K562 (cell line): Measurements from ENCODE around the gene LDB1.

Experiments used
- TF ChIP-seq, protein P1 (sequence below), 3 experiments: fragments of 200-800 bp in 1 of 3; fragments of 250-450 bp in 1 of 3; fragments of 450-650 bp in 1 of 3; sonication (Bioruptor Pico) in 1 of 3; sonication (Bioruptor generic) in 1 of 3; formaldehyde crosslinking in 1 of 3; IDR thresholded peaks; 2 replicates each; pipeline versions ENCODE4 v1.6.1 to v1.8.0; 2016 to 2022; ENCODE audit warnings: mild to moderate bottlenecking in 2 of 3, missing genetic modification characterization in 2 of 3, missing compliant biosample characterization in 1 of 3, moderate library complexity in 1 of 3
- TF ChIP-seq, protein P2 (sequence below): sonication (generic); formaldehyde crosslinking; IDR thresholded peaks from 2 replicates; pipeline ENCODE4 v1.8.1; 2023; ENCODE audit warnings: mild to moderate bottlenecking, missing genetic modification reagents

DNA sequence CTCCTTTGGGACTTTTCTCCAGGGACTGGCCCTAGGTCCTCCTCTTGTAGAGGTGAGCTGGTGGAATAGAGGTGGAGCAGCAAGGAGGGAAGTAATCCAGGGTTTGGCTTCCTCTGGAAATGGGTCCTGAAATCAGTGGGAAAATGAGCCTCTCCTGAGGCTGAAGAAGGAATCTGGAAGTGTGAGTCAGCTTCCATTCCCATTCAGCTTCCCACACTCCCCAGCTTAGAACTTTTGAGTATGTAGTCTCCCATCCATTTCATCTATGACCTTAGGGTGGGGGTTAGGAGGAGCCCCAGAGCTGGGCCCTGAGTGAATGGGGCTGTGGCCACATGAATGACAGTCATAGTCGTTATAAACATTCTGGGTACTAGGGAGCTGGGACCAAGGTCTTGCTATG, 17.7 kb downstream of the LDB1 start:
- TF ChIP-seq, protein P1, sequence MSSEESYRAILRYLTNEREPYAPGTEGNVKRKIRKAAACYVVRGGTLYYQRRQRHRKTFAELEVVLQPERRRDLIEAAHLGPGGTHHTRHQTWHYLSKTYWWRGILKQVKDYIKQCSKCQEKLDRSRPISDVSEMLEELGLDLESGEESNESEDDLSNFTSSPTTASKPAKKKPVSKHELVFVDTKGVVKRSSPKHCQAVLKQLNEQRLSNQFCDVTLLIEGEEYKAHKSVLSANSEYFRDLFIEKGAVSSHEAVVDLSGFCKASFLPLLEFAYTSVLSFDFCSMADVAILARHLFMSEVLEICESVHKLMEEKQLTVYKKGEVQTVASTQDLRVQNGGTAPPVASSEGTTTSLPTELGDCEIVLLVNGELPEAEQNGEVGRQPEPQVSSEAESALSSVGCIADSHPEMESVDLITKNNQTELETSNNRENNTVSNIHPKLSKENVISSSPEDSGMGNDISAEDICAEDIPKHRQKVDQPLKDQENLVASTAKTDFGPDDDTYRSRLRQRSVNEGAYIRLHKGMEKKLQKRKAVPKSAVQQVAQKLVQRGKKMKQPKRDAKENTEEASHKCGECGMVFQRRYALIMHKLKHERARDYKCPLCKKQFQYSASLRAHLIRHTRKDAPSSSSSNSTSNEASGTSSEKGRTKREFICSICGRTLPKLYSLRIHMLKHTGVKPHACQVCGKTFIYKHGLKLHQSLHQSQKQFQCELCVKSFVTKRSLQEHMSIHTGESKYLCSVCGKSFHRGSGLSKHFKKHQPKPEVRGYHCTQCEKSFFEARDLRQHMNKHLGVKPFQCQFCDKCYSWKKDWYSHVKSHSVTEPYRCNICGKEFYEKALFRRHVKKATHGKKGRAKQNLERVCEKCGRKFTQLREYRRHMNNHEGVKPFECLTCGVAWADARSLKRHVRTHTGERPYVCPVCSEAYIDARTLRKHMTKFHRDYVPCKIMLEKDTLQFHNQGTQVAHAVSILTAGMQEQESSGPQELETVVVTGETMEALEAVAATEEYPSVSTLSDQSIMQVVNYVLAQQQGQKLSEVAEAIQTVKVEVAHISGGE (CRISPR knock-in tag; IDR thresholded peaks at IDR 0.05), result no peak
- TF ChIP-seq, protein P2, sequence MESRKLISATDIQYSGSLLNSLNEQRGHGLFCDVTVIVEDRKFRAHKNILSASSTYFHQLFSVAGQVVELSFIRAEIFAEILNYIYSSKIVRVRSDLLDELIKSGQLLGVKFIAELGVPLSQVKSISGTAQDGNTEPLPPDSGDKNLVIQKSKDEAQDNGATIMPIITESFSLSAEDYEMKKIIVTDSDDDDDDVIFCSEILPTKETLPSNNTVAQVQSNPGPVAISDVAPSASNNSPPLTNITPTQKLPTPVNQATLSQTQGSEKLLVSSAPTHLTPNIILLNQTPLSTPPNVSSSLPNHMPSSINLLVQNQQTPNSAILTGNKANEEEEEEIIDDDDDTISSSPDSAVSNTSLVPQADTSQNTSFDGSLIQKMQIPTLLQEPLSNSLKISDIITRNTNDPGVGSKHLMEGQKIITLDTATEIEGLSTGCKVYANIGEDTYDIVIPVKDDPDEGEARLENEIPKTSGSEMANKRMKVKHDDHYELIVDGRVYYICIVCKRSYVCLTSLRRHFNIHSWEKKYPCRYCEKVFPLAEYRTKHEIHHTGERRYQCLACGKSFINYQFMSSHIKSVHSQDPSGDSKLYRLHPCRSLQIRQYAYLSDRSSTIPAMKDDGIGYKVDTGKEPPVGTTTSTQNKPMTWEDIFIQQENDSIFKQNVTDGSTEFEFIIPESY (CRISPR knock-in tag), result no peak
